Measurements from ENCODE around the gene HEATR3.

DNA sequence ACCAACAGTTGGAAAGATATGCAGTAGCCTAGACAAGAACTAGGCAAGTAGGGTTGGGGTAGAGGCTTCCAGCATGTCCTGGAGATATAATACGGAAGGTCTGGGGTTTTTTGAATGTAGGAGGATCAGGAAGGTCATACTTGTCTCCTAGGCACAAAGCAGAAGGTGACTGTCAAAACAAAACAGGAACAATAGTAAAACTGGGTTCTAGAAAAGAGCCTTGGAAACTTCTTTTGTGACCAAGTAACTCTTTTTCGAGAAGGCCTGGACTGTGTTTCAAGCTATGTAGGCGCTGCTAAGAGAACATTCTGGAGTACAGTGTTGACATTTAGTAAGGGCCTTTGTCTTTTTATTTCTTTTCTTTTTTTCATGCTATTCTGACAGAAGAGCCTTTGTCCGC is 60.4 kb downstream of the HEATR3 start:
- TF ChIP-seq FOXM1 (IDR thresholded peaks at IDR 0.05; ENCODE audit: borderline replicate concordance) (no peak), SUZ12 (IDR thresholded peaks at IDR 0.05) (no peak), SP1 (IDR thresholded peaks at IDR 0.05) (no peak), NFRKB (IDR thresholded peaks at IDR 0.05) (no peak), ZNF384 (IDR thresholded peaks at IDR 0.05) (no peak), FOXK2 (IDR thresholded peaks at IDR 0.05) (no peak), ARNT (IDR thresholded peaks at IDR 0.05) (no peak), HDGF (IDR thresholded peaks at IDR 0.05; ENCODE audit: borderline replicate concordance) (no peak)

Measured in HEK293T (cell line).